ENCODE measurements around the gene PPP1R2. TPM values are rescaled to one million over a fixed set of nuclear protein-coding genes. Genes with fewer than 3 reads are reported as not detected.

The PPP1R2 gene
- total RNA-seq, 1 experiment from 2014 or later: 46.1 TPM

DNA sequence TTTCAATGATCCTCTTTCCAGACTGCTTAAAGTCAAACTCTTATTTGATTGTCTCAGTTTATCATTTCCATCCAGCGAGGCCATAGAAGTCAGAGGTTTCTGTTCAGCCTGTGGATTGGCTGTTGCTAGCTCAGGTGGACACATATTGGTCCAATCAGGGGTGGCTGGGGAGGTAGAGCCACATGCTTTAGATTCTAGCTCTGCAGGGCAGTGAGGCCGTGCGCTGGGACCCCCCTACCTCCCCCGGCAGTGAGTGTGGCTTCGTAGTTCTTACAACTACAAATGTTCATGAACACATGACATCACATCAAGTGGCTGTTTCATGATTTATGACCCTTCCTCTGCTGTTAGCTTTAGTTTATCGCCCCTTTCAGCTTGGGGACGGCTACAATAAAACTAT, 22.6 kb upstream of the PPP1R2 start:
- CTCF ChIA-PET: no interaction called here
- ATAC-seq: no peak; the same call in 1 of the 2 replicates

More for the DNA sequence above, 22.6 kb upstream of the PPP1R2 start:
- Histone ChIP-seq H3K9me3 (ENCODE audit: control insufficient read depth in 1 of 2, insufficient read depth in 1 of 2, low read depth in 1 of 2, low read length in 2 of 2) (no peaks in the 10 kb centered on the region), H3K9ac (ENCODE audit: low read length) (no peak overlapping the region), H3K27ac (ENCODE audit: low read depth, low read length) (no peak overlapping the region), H3K4me3 (replicated peaks in 1 of 2; ENCODE audit: low read depth in 1 of 2, low read length in 2 of 2) (no peak overlapping the region), H4K20me1 (ENCODE audit: insufficient read depth) (no peaks in the 10 kb centered on the region), H3K4me2 (ENCODE audit: low read length) (no peak overlapping the region), H3K4me1 (ENCODE audit: control insufficient read depth in 1 of 2, insufficient read depth in 2 of 2, low read length in 2 of 2) (no peaks in the 10 kb centered on the region), H3K27me3 (ENCODE audit: insufficient read depth, low read length) (no peaks in the 10 kb centered on the region), H3K79me2 (ENCODE audit: insufficient read depth, low read length) (no peaks in the 10 kb centered on the region), H3K9me2 (ENCODE audit: insufficient read depth) (no peaks in the 10 kb centered on the region), H3K36me3 (ENCODE audit: control insufficient read depth in 1 of 2, insufficient read depth in 2 of 2, low read length in 2 of 2) (no peaks in the 10 kb centered on the region), H2AFZ (ENCODE audit: low read depth, low read length, poor library complexity, severe bottlenecking) (no peak overlapping the region)
- no peak for DNase-seq (ENCODE audit: low read depth, low spot score)
- no peak for TF ChIP-seq POLR2A (IDR thresholded peaks at IDR 0.05; ENCODE audit: borderline replicate concordance, extremely low read depth, insufficient read depth, insufficient read length)
- TF ChIP-seq, protein P1, sequence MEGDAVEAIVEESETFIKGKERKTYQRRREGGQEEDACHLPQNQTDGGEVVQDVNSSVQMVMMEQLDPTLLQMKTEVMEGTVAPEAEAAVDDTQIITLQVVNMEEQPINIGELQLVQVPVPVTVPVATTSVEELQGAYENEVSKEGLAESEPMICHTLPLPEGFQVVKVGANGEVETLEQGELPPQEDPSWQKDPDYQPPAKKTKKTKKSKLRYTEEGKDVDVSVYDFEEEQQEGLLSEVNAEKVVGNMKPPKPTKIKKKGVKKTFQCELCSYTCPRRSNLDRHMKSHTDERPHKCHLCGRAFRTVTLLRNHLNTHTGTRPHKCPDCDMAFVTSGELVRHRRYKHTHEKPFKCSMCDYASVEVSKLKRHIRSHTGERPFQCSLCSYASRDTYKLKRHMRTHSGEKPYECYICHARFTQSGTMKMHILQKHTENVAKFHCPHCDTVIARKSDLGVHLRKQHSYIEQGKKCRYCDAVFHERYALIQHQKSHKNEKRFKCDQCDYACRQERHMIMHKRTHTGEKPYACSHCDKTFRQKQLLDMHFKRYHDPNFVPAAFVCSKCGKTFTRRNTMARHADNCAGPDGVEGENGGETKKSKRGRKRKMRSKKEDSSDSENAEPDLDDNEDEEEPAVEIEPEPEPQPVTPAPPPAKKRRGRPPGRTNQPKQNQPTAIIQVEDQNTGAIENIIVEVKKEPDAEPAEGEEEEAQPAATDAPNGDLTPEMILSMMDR (IDR thresholded peaks at IDR 0.05 in 2 of 3, conservative IDR thresholded peaks at IDR 0.05 in 1 of 3; ENCODE audit: borderline replicate concordance in 1 of 3, insufficient read depth in 1 of 3, low read depth in 2 of 3, low read length in 2 of 3): no peak
- TF ChIP-seq, protein P2, sequence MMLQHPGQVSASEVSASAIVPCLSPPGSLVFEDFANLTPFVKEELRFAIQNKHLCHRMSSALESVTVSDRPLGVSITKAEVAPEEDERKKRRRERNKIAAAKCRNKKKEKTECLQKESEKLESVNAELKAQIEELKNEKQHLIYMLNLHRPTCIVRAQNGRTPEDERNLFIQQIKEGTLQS (IDR thresholded peaks at IDR 0.05): no peak
- TF ChIP-seq, protein P3, sequence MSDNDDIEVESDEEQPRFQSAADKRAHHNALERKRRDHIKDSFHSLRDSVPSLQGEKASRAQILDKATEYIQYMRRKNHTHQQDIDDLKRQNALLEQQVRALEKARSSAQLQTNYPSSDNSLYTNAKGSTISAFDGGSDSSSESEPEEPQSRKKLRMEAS (IDR thresholded peaks at IDR 0.05): no peak
- TF ChIP-seq CBX3 (IDR thresholded peaks at IDR 0.05; ENCODE audit: low read depth): no peak
- no peak for TF ChIP-seq EZH2 (IDR thresholded peaks at IDR 0.05)
- TF ChIP-seq POLR2AphosphoS5 (IDR thresholded peaks at IDR 0.05; ENCODE audit: low read depth, low read length): no peak
- no peak for TF ChIP-seq SIN3A (IDR thresholded peaks at IDR 0.05; ENCODE audit: low read depth)
- TF ChIP-seq JUND (IDR thresholded peaks at IDR 0.05): no peak
- no peak for TF ChIP-seq SP1 (IDR thresholded peaks at IDR 0.05; ENCODE audit: low read depth)
- TF ChIP-seq EGR1 (IDR thresholded peaks at IDR 0.05; ENCODE audit: low read depth): no peak
- TF ChIP-seq SRF (IDR thresholded peaks at IDR 0.05; ENCODE audit: low read depth): no peak
- TF ChIP-seq TCF7L2 (IDR thresholded peaks at IDR 0.05; ENCODE audit: borderline replicate concordance, extremely low read depth, insufficient read depth, insufficient read length): no peak
- TF ChIP-seq ZNF274 (IDR thresholded peaks at IDR 0.05; ENCODE audit: low read depth, low read length): no peak
- no peak for TF ChIP-seq EZH2phosphoT487 (IDR thresholded peaks at IDR 0.05; ENCODE audit: borderline replicate concordance)
- TF ChIP-seq ZFX (IDR thresholded peaks at IDR 0.05): no peak
- TF ChIP-seq YY1 (IDR thresholded peaks at IDR 0.05; ENCODE audit: extremely low read depth, insufficient replicate concordance, low read depth, low read length): no peak
- TF ChIP-seq, protein P4, sequence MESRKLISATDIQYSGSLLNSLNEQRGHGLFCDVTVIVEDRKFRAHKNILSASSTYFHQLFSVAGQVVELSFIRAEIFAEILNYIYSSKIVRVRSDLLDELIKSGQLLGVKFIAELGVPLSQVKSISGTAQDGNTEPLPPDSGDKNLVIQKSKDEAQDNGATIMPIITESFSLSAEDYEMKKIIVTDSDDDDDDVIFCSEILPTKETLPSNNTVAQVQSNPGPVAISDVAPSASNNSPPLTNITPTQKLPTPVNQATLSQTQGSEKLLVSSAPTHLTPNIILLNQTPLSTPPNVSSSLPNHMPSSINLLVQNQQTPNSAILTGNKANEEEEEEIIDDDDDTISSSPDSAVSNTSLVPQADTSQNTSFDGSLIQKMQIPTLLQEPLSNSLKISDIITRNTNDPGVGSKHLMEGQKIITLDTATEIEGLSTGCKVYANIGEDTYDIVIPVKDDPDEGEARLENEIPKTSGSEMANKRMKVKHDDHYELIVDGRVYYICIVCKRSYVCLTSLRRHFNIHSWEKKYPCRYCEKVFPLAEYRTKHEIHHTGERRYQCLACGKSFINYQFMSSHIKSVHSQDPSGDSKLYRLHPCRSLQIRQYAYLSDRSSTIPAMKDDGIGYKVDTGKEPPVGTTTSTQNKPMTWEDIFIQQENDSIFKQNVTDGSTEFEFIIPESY (IDR thresholded peaks at IDR 0.05; ENCODE audit: extremely low read depth, insufficient replicate concordance, low read length): no peak
- TF ChIP-seq CEBPB (IDR thresholded peaks at IDR 0.05; ENCODE audit: low read depth): no peak
- BruUV-seq (replicated peaks): no TSS peak
- POLR2A ChIA-PET: no interaction called here
- intact Hi-C loops (cut with micrococcal nuclease): no loop called here
- RAD21 ChIA-PET (ENCODE audit: low non-redundant PET in 1 of 2, low total read pairs in 2 of 2, uncharacterized antibody in 2 of 2, unreplicated experiment in 2 of 2): no interaction called here

Data from HCT116 (cell line).